HG03378 (cell line): ENCODE measurements around the gene BBS7.

Source experiments
- ATAC-seq: cut with Tn5 transposase; IDR thresholded peaks from one replicate; pipeline ENCODE4 v1.9.1; 2021; ENCODE audit warnings: mild to moderate bottlenecking, moderate library complexity; ENCODE audit not compliant: unreplicated experiment

The BBS7 gene

GRCh38 chr4:121869841-121870822 lies at the start of gene BBS7:
Gene BBS7, minus strand, starts transcription at chr4:121870474. Its CDS starts 161 bp downstream, at chr4:121870313.
- peak; percentile 98 for ATAC-seq

GRCh38 chr4:121913667-121914066 lies 43.4 kb upstream of the BBS7 start:
- ATAC-seq, result no peak

- ATAC-seq, result no peak
Observed at GRCh38 chr4:121908346-121908745, 38.1 kb upstream of the BBS7 start.

- peak; percentile 96 for ATAC-seq
Observed at GRCh38 chr4:121900132-121900983, 30.1 kb upstream of the BBS7 start.

- no peak for ATAC-seq
Observed at GRCh38 chr4:121898150-121898549, 27.9 kb upstream of the BBS7 start.

- ATAC-seq, result no peak
Observed at GRCh38 chr4:121888134-121888533, 17.9 kb upstream of the BBS7 start.

GRCh38 chr4:121885115-121885514 lies 14.8 kb upstream of the BBS7 start:
- ATAC-seq, result no peak

GRCh38 chr4:121881158-121881557 lies 10.9 kb upstream of the BBS7 start:
- no peak for ATAC-seq

GRCh38 chr4:121879135-121879534 lies 8.9 kb upstream of the BBS7 start:
- no peak for ATAC-seq

GRCh38 chr4:121877041-121877773 lies 6.9 kb upstream of the BBS7 start:
- no peak for ATAC-seq

- no peak for ATAC-seq
Observed at GRCh38 chr4:121876070-121876469, 5.8 kb upstream of the BBS7 start.

- no peak for ATAC-seq
Observed at GRCh38 chr4:121875652-121876051, 5.4 kb upstream of the BBS7 start.

GRCh38 chr4:121873604-121874003 lies 3.3 kb upstream of the BBS7 start:
- ATAC-seq, result no peak

GRCh38 chr4:121863799-121864198 lies 6.5 kb downstream of the BBS7 start:
- ATAC-seq, result no peak

GRCh38 chr4:121861426-121861825 lies 8.8 kb downstream of the BBS7 start:
- ATAC-seq, result no peak

GRCh38 chr4:121860121-121860520 lies 10.2 kb downstream of the BBS7 start:
- ATAC-seq, result no peak

GRCh38 chr4:121851354-121851753 lies 18.9 kb downstream of the BBS7 start:
- ATAC-seq, result no peak

- ATAC-seq, result no peak
Observed at GRCh38 chr4:121846662-121847061, 23.6 kb downstream of the BBS7 start.

- no peak for ATAC-seq
Observed at GRCh38 chr4:121842862-121843261, 27.4 kb downstream of the BBS7 start.

GRCh38 chr4:121838136-121838535 lies 32.1 kb downstream of the BBS7 start:
- no peak for ATAC-seq

GRCh38 chr4:121829511-121829910 lies 40.8 kb downstream of the BBS7 start:
- ATAC-seq, result no peak
